MCF 10A (cell line): ENCODE results near the gene SAMD10. TPM values are rescaled to one million over a fixed set of nuclear protein-coding genes. Genes with fewer than 3 reads are reported as not detected.
A peak's percentile ranks its signal among the peaks of the same experiment; 100 is the strongest.
"Not testable (repeated sequence)": the region's sequence is repeated elsewhere in the genome, so short reads cannot be mapped to it uniquely, and the experiment has no call there.

Source experiments
- BruUV-seq: library from RNA; stranded (reverse); fragments of 400-500 nt; replicated peaks from 2 replicates; lab custom pipeline; 2021; lab: Mats Ljungman, UMichigan
- CTCF ChIA-PET: fragments of 300-600 bp; sonication (Branson Sonifier 250); formaldehyde crosslinking; extraction: SDS; loops from one replicate; lab custom pipeline; 2021; ENCODE audit warnings: antibody characterized with exemption, inconsistent platforms; lab: Yijun Ruan, JAX
- POLR2A ChIA-PET: fragments of 300-600, 350-650 bp; sonication (Branson Sonifier 250); formaldehyde crosslinking; extraction: SDS; loops from one replicate; lab custom pipeline; 2020; ENCODE audit warnings: antibody characterized with exemption, inconsistent platforms; lab: Yijun Ruan, JAX
- DNase-seq: peaks from one replicate; pipeline ENCODE4 v3.0.0-alpha.2; 2018; ENCODE audit not compliant: unreplicated experiment
- H3K27ac Mint-ChIP-seq: one replicate; pipeline ENCODE4 v1.8.0; 2022; ENCODE audit warnings: mild to moderate bottlenecking, low read depth, mixed read lengths; ENCODE audit not compliant: unreplicated experiment
- H3K27me3 Mint-ChIP-seq: one replicate; pipeline ENCODE4 v1.8.0; 2022; ENCODE audit warnings: mixed read lengths; ENCODE audit not compliant: insufficient read depth, unreplicated experiment
- H3K36me3 Mint-ChIP-seq: one replicate; pipeline ENCODE4 v1.8.0; 2022; ENCODE audit warnings: mild to moderate bottlenecking, moderate library complexity, mixed read lengths; ENCODE audit not compliant: insufficient read depth, unreplicated experiment
- H3K4me1 Mint-ChIP-seq: one replicate; pipeline ENCODE4 v1.8.0; 2022; ENCODE audit warnings: mixed read lengths; ENCODE audit not compliant: insufficient read depth, unreplicated experiment
- H3K4me3 Mint-ChIP-seq: one replicate; pipeline ENCODE4 v1.8.0; 2022; ENCODE audit warnings: mild to moderate bottlenecking, moderate library complexity, mixed read lengths; ENCODE audit not compliant: unreplicated experiment
- H3K9me3 Mint-ChIP-seq: one replicate; pipeline ENCODE4 v1.8.0; 2022; ENCODE audit warnings: mixed read lengths; ENCODE audit not compliant: unreplicated experiment
- CTCF ChIP-seq: fragments of 200-600 bp; IDR thresholded peaks from one replicate; pipeline ENCODE4 v1.8.0; 2022; ENCODE audit warnings: antibody characterized with exemption, mild to moderate bottlenecking; ENCODE audit not compliant: unreplicated experiment
- intact Hi-C: fragments of 100-400 bp; cut with micrococcal nuclease; formaldehyde crosslinking; loops from 2 replicates; pipeline ENCODE4 v1.14.1; 2022
- total RNA-seq: library from RNA; stranded (reverse); gene quantifications from 2 replicates; pipeline ENCODE4 v1.2.3, GENCODE V29; 2022

Gene SAMD10
- total RNA-seq, 1 experiment from 2014 or later = 4.4 TPM

- Mint-ChIP-seq H3K27ac (peak overlapping the region; percentile 49), H3K4me1 (peaks cover 42% of the 10 kb centered on the region), H3K9me3 (no peaks in the 10 kb centered on the region), H3K27me3 (no peaks in the 10 kb centered on the region), H3K4me3 (peak overlapping the region; percentile 79), H3K36me3 (peaks cover 8% of the 10 kb centered on the region)
- ChIA-PET CTCF (interaction anchor here (0.6 to 1.0 kb wide), 4 partner anchors 108 to 1128 kb away, joined by 3 to 5 read pairs (median 4); partner anchors contain the start of gene TPD52L2), POLR2A (interaction anchor here (0.6 to 1.0 kb wide), 3 partner anchors 112 to 440 kb away, joined by 3 to 4 read pairs (median 3); partner anchors contain the start of genes ARFRP1 and ZGPAT)
- BruUV-seq = no TSS peak
- no peak for TF ChIP-seq CTCF
- intact Hi-C loops = loop anchor here (2.0 kb wide), 1 partner anchor 143 kb away; no protein-coding TSS in a partner anchor
- peak; percentile 71 for DNase-seq
These were observed 1.6 kb downstream of the SAMD10 start for GRCh38 chr20:63977739-63978276.

GRCh38 chr20:63976980-63977738, 2.3 kb downstream of the SAMD10 start:
- POLR2A ChIA-PET = interaction anchor here (0.6 to 1.0 kb wide), 3 partner anchors 111 to 439 kb away, joined by 3 to 4 read pairs (median 3); partner anchors contain the start of genes ARFRP1 and ZGPAT

GRCh38 chr20:63976511-63976910, 2.9 kb downstream of the SAMD10 start:
- DNase-seq, intact Hi-C loops, H3K36me3 Mint-ChIP-seq, H3K27me3 Mint-ChIP-seq, POLR2A ChIA-PET, H3K9me3 Mint-ChIP-seq, H3K27ac Mint-ChIP-seq, BruUV-seq: not testable (repeated sequence)
- Mint-ChIP-seq H3K4me3 (peak overlapping the region; percentile 28), H3K4me1 (peaks cover 33% of the 10 kb centered on the region)
- CTCF ChIA-PET = interaction anchor here (0.6 to 1.2 kb wide), 2 partner anchors 63 to 93 kb away, joined by 3 read pairs; no protein-coding TSS in a partner anchor

More at GRCh38 chr20:63976980-63977738, 2.3 kb downstream of the SAMD10 start:
- TF ChIP-seq CTCF = no peak
- Mint-ChIP-seq H3K27ac (no peak overlapping the region), H3K9me3 (no peaks in the 10 kb centered on the region), H3K4me3 (peak overlapping the region; percentile 28), H3K27me3 (no peaks in the 10 kb centered on the region), H3K36me3 (peaks cover 2% of the 10 kb centered on the region), H3K4me1 (peaks cover 40% of the 10 kb centered on the region)
- DNase-seq = no peak
- intact Hi-C loops = no loop called here
- CTCF ChIA-PET = interaction anchor here (0.5 to 1.0 kb wide), 6 partner anchors 92 to 1128 kb away, joined by 3 to 5 read pairs (median 3); partner anchors contain the start of gene TPD52L2
- no TSS peak for BruUV-seq

- H3K36me3 Mint-ChIP-seq = no peaks in the 10 kb centered on the region
- ChIA-PET POLR2A (interaction anchor here (0.7 to 1.4 kb wide), 11 partner anchors 18 to 440 kb away, joined by 3 to 6 read pairs (median 4); partner anchors contain the start of genes GMEB2, TPD52L2 and UCKL1), CTCF (interaction anchor here (0.6 to 2.9 kb wide), 19 partner anchors 9 to 478 kb away, joined by 3 to 24 read pairs (median 4); partner anchors contain the start of genes ARFRP1, PTK6, UCKL1 and ZGPAT)
- H3K4me3 Mint-ChIP-seq = no peak overlapping the region
- H3K4me1 Mint-ChIP-seq = peaks cover 30% of the 10 kb centered on the region
- intact Hi-C loops = loop anchor here (1.0 to 5.0 kb wide), 3 partner anchors 187 to 436 kb away; partner anchors contain the start of genes ARFRP1 and ZGPAT
- DNase-seq = peak; percentile 45
- H3K27ac Mint-ChIP-seq = no peak overlapping the region
- no peaks in the 10 kb centered on the region for H3K9me3 Mint-ChIP-seq
- TF ChIP-seq CTCF = no peak
- BruUV-seq = no TSS peak
- H3K27me3 Mint-ChIP-seq = no peaks in the 10 kb centered on the region
These were observed 4.8 kb downstream of the SAMD10 start for GRCh38 chr20:63974402-63975200.
